OCI-LY7 (cell line): ENCODE measurements around the gene TTC7B. TPM values are rescaled to one million over a fixed set of nuclear protein-coding genes. Genes with fewer than 3 reads are reported as not detected.

Experiments
- BruUV-seq: library from RNA; stranded (reverse); fragments of 400-500 nt; replicated peaks from 2 replicates; lab custom pipeline; 2021; lab: Mats Ljungman, UMichigan
- CTCF ChIA-PET: fragments of 300-600 bp; sonication (Branson Sonifier 250); formaldehyde crosslinking; loops from one replicate; lab custom pipeline; 2022; ENCODE audit warnings: antibody characterized with exemption; ENCODE audit not compliant: unreplicated experiment; lab: Charles Lee
- POLR2A ChIA-PET: fragments of 300-600 bp; sonication (Branson Sonifier 250); formaldehyde crosslinking; loops from one replicate; lab custom pipeline; 2022; ENCODE audit warnings: antibody characterized with exemption; lab: Charles Lee
- DNase-seq: peaks from one replicate; pipeline ENCODE4 v3.0.0-alpha.2; 2015; ENCODE audit warnings: low spot score
- H2AFZ ChIP-seq: fragments of 200-600 bp; sonication (generic), shearing (Covaris generic); 2 replicates; pipeline ENCODE4 v1.6.1; 2014; ENCODE audit warnings: mild to moderate bottlenecking, antibody characterized with exemption, low read length, moderate library complexity
- H3K27ac ChIP-seq: fragments of 200-600 bp; sonication (generic); 2 replicates; pipeline ENCODE4 v1.5.1; 2014; ENCODE audit warnings: mixed run types, low read depth, mild to moderate bottlenecking, moderate library complexity, low read length, inconsistent platforms; ENCODE audit not compliant: poor library complexity, severe bottlenecking
- H3K36me3 ChIP-seq: fragments of 200-600 bp; sonication (generic); 2 replicates; pipeline ENCODE4 v1.6.1; 2014; ENCODE audit warnings: mild to moderate bottlenecking, antibody characterized with exemption, low read length, moderate library complexity, mixed read lengths; ENCODE audit not compliant: insufficient read depth
- H3K4me1 ChIP-seq: fragments of 200-600 bp; sonication (generic); 2 replicates; pipeline ENCODE4 v1.5.1; 2014; ENCODE audit warnings: mild to moderate bottlenecking, low read length; ENCODE audit not compliant: insufficient read depth, poor library complexity, severe bottlenecking
- H3K4me2 ChIP-seq: fragments of 200-600 bp; sonication (generic); 2 replicates; pipeline ENCODE4 v1.6.1; 2014; ENCODE audit warnings: mild to moderate bottlenecking, low read length
- H3K4me3 ChIP-seq: fragments of 200-600 bp; sonication (generic); 2 replicates; pipeline ENCODE4 v1.5.1; 2014; ENCODE audit warnings: mild to moderate bottlenecking, low read depth, low read length; ENCODE audit not compliant: poor library complexity, severe bottlenecking
- H3K79me2 ChIP-seq: fragments of 200-600 bp; sonication (generic); 2 replicates; pipeline ENCODE4 v1.6.1; 2016; ENCODE audit warnings: low read depth, mild to moderate bottlenecking, low read length, moderate library complexity, mixed read lengths; ENCODE audit not compliant: insufficient read depth
- H3K9me2 ChIP-seq: fragments of 200-600 bp; sonication (generic); 2 replicates; pipeline ENCODE4 v1.6.1; 2016; ENCODE audit warnings: mild to moderate bottlenecking, low read length, mixed read lengths; ENCODE audit not compliant: insufficient read depth
- H3K9me3 ChIP-seq: fragments of 200-600 bp; sonication (generic); 2 replicates; pipeline ENCODE4 v1.6.1; 2014; ENCODE audit warnings: mild to moderate bottlenecking, mixed run types, low read length, mixed read lengths
- H4K20me1 ChIP-seq: fragments of 200-600 bp; sonication (generic); 2 replicates; pipeline ENCODE4 v1.6.1; 2014; ENCODE audit warnings: mild to moderate bottlenecking, antibody characterized with exemption, low read length, moderate library complexity, mixed read lengths; ENCODE audit not compliant: insufficient read depth
- EZH2phosphoT487 ChIP-seq: fragments of 200-600 bp; sonication (generic); IDR thresholded peaks from 2 replicates; pipeline ENCODE4 v1.6.1; 2018; ENCODE audit warnings: low read depth, borderline replicate concordance, mild to moderate bottlenecking, mixed run types, antibody characterized with exemption, low read length, moderate library complexity, mixed read lengths
- intact Hi-C: fragments of 100-400 bp; cut with micrococcal nuclease; formaldehyde crosslinking; loops from one replicate; pipeline ENCODE4 v1.10.0; 2022; ENCODE audit not compliant: unreplicated experiment
- total RNA-seq, 2 experiments: library from RNA; depleted of rRNA in 1 of 2; stranded (reverse); fragments of >200 nt in 1 of 2; shearing (Covaris generic) in 1 of 2; gene quantifications; 2 replicates each; pipeline ENCODE4 v1.2.3, GENCODE V29; 2014 to 2022
- TF ChIP-seq, protein P1 (sequence below): fragments of 200-600 bp; sonication (generic); conservative IDR thresholded peaks from 2 replicates; pipeline ENCODE4 v1.5.1; 2014; ENCODE audit warnings: mild to moderate bottlenecking, antibody characterized with exemption, low read length, moderate library complexity, mixed read lengths

Gene TTC7B
- total RNA-seq, 2 experiments from 2014 or later: 0.19 to 0.51 TPM

DNA sequence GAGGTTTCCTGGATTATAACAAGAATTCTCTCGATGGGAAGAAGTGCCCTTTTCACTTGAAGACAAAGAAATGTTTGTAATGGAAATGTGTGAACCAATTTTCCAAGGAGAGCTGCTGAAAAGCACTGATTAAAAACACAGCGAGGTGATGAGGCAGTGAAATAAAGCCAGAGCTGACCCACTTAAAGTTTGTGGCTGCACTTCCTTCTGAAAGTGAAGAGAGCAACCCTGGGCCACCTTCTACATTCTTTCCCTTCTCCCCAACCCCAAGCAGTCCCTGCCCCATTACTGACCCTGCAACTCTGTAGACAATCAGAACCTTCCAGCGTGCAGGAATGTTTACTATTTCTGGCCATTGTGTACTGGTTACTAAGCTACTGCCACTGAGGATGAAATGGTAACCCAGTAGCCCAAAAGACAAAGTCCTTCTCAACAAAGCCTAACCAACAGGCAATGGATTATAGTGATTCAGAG is 173.9 kb downstream of the TTC7B start:
- BruUV-seq: no TSS peak
- Histone ChIP-seq H3K9me2 (no peaks in the 10 kb centered on the region), H3K36me3 (no peaks in the 10 kb centered on the region), H3K4me1 (no peaks in the 10 kb centered on the region), H3K9me3 (no peaks in the 10 kb centered on the region), H2AFZ (no peak overlapping the region), H4K20me1 (no peaks in the 10 kb centered on the region), H3K79me2 (no peaks in the 10 kb centered on the region), H3K4me2 (no peak overlapping the region), H3K27ac (no peak overlapping the region), H3K4me3 (no peak overlapping the region)
- POLR2A ChIA-PET: interaction anchor here (0.7 to 1.2 kb wide), 2 partner anchors 14 to 24 kb away, joined by 3 to 4 read pairs; no protein-coding TSS in a partner anchor
- TF ChIP-seq, protein P1, sequence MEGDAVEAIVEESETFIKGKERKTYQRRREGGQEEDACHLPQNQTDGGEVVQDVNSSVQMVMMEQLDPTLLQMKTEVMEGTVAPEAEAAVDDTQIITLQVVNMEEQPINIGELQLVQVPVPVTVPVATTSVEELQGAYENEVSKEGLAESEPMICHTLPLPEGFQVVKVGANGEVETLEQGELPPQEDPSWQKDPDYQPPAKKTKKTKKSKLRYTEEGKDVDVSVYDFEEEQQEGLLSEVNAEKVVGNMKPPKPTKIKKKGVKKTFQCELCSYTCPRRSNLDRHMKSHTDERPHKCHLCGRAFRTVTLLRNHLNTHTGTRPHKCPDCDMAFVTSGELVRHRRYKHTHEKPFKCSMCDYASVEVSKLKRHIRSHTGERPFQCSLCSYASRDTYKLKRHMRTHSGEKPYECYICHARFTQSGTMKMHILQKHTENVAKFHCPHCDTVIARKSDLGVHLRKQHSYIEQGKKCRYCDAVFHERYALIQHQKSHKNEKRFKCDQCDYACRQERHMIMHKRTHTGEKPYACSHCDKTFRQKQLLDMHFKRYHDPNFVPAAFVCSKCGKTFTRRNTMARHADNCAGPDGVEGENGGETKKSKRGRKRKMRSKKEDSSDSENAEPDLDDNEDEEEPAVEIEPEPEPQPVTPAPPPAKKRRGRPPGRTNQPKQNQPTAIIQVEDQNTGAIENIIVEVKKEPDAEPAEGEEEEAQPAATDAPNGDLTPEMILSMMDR: no peak
- TF ChIP-seq EZH2phosphoT487: no peak
- CTCF ChIA-PET: no interaction called here
- intact Hi-C loops: no loop called here
- no peak for DNase-seq

DNA sequence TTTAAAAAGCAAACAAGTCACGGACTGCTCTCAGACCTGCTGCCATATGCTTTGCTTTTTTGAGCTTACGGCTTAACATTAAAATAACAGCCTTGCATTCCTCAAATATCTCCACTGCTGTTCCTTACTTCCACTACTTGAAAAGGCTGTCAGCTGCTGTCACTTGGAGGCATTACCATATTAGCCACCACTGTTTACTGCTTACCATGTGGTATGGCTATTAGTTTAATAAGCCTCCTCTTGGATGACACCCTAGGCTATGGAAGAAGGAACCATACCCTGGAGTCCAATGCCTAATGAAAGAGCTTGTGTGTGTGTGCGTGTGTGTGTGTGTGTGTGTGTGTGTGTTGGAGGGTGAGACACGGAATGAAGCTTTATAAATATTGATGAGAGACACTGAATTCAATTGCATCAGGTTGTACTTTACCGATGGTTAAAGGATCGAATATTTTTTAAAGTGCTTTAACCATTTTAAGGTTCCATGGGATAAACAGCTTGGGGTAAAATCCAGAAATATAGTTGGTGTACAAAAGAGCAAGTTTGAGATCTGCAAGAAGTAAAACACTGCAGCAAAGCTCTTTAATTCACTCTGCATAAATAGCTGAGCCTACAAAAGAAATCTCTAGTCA is 174.5 kb downstream of the TTC7B start:
- Histone ChIP-seq H3K4me3 (no peak overlapping the region), H3K36me3 (no peaks in the 10 kb centered on the region), H3K9me3 (no peaks in the 10 kb centered on the region), H4K20me1 (no peaks in the 10 kb centered on the region), H3K27ac (no peak overlapping the region), H3K79me2 (no peaks in the 10 kb centered on the region), H3K4me1 (no peaks in the 10 kb centered on the region), H3K9me2 (no peaks in the 10 kb centered on the region), H2AFZ (no peak overlapping the region), H3K4me2 (no peak overlapping the region)
- POLR2A ChIA-PET: interaction anchor here (0.7 to 1.2 kb wide), 2 partner anchors 13 to 25 kb away, joined by 3 to 4 read pairs; no protein-coding TSS in a partner anchor
- no peak for DNase-seq
- CTCF ChIA-PET: no interaction called here
- no peak for TF ChIP-seq EZH2phosphoT487
- no TSS peak for BruUV-seq
- intact Hi-C loops: no loop called here

DNA sequence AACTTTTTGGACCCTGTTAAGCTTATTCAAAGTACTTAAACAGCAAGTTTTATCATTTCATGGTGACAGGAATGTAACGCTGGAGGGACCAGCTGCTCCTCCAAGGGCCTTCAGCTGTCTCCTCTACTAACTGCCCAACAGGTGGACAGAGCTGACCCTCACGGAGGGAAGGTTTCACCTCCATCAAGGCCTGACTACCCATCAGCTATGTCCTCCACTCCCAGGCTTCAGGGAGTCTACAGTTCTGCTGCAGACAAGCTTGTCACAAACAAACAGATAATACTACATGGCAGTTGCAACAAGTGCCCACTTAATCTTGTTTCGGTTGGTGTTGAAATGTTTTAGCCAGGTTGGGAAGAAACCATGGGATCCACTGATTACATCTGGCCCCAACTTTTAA is 175.1 kb downstream of the TTC7B start:
- no peaks in the 10 kb centered on the region for H3K36me3 ChIP-seq
- DNase-seq: no peak
- no peaks in the 10 kb centered on the region for H3K4me1 ChIP-seq
- POLR2A ChIA-PET: no interaction called here
- H3K4me2 ChIP-seq: no peak overlapping the region
- no peaks in the 10 kb centered on the region for H3K9me2 ChIP-seq
- TF ChIP-seq, protein P1: no peak
- no peak for TF ChIP-seq EZH2phosphoT487
- no peaks in the 10 kb centered on the region for H4K20me1 ChIP-seq
- H2AFZ ChIP-seq: no peak overlapping the region
- H3K79me2 ChIP-seq: no peaks in the 10 kb centered on the region
- intact Hi-C loops: no loop called here
- H3K27ac ChIP-seq: no peak overlapping the region
- no peaks in the 10 kb centered on the region for H3K9me3 ChIP-seq
- no peak overlapping the region for H3K4me3 ChIP-seq
- no TSS peak for BruUV-seq
- CTCF ChIA-PET: no interaction called here
